CD8-positive, alpha-beta memory T cell (primary cell): ENCODE measurements around the gene PIEZO1. TPM values are rescaled to one million over a fixed set of nuclear protein-coding genes. Genes with fewer than 3 reads are reported as not detected.

Experiments used
- CTCF ChIA-PET: fragments of 350-600 bp; sonication (Branson Sonifier 250); formaldehyde crosslinking; loops from one replicate; lab custom pipeline; 2021; ENCODE audit warnings: antibody characterized with exemption; lab: Charles Lee
- POLR2A ChIA-PET: fragments of 350-600 bp; sonication (Branson Sonifier 250); formaldehyde crosslinking; loops from one replicate; lab custom pipeline; 2021; ENCODE audit warnings: antibody characterized with exemption; lab: Charles Lee
- DNase-seq, 5 donors: peaks; one replicate each; pipeline versions ENCODE4 v3.0.0 to v3.0.0-alpha.2; 2020 to 2022; ENCODE audit warnings: mixed read lengths in 1 of 5
- H3K27ac ChIP-seq: one replicate; pipeline ENCODE4 v1.7.0; 2013; ENCODE audit warnings: low read depth, mild to moderate bottlenecking, low read length, moderate library complexity
- H3K27me3 ChIP-seq: 2 replicates; pipeline ENCODE4 v1.7.0; 2013; ENCODE audit warnings: low read length, mild to moderate bottlenecking; ENCODE audit not compliant: insufficient read depth, poor library complexity, severe bottlenecking
- H3K36me3 ChIP-seq: 2 replicates; pipeline ENCODE4 v1.7.0; 2013; ENCODE audit warnings: mild to moderate bottlenecking, low read length, moderate library complexity; ENCODE audit not compliant: insufficient read depth
- H3K4me1 ChIP-seq: 2 replicates; pipeline ENCODE4 v1.7.0; 2013; ENCODE audit warnings: mild to moderate bottlenecking, low read length, moderate library complexity; ENCODE audit not compliant: insufficient read depth
- H3K4me3 ChIP-seq: 2 replicates; pipeline ENCODE4 v1.7.0; 2013; ENCODE audit warnings: mild to moderate bottlenecking, low read length
- H3K9me3 ChIP-seq: 2 replicates; pipeline ENCODE4 v1.7.0; 2013; ENCODE audit warnings: mild to moderate bottlenecking, low read length
- H3K27ac Mint-ChIP-seq, 8 donors: one replicate each; pipeline ENCODE4 v1.8.0; 2020 to 2021; ENCODE audit warnings: mixed read lengths in 8 of 8, mild to moderate bottlenecking in 6 of 8, inconsistent platforms in 3 of 8, moderate library complexity in 3 of 8
- H3K27me3 Mint-ChIP-seq, 2 donors: one replicate each; pipeline ENCODE4 v1.8.0; 2020 to 2021; ENCODE audit warnings: mixed read lengths in 2 of 2, mild to moderate bottlenecking in 1 of 2, moderate library complexity in 1 of 2
- H3K36me3 Mint-ChIP-seq, 3 donors: one replicate each; pipeline ENCODE4 v1.8.0; 2020 to 2021; ENCODE audit warnings: mixed read lengths in 3 of 3, inconsistent platforms in 1 of 3, mild to moderate bottlenecking in 1 of 3
- H3K4me1 Mint-ChIP-seq, 3 donors: one replicate each; pipeline ENCODE4 v1.8.0; 2020 to 2021; ENCODE audit warnings: mixed read lengths in 3 of 3, inconsistent platforms in 1 of 3, mild to moderate bottlenecking in 1 of 3
- H3K4me3 Mint-ChIP-seq, 7 donors: one replicate each; pipeline ENCODE4 v1.8.0; 2020 to 2021; ENCODE audit warnings: mixed read lengths in 7 of 7, mild to moderate bottlenecking in 6 of 7, moderate library complexity in 4 of 7, inconsistent platforms in 2 of 7
- H3K9me3 Mint-ChIP-seq, 5 donors: one replicate each; pipeline ENCODE4 v1.8.0; 2020 to 2022; ENCODE audit warnings: mixed read lengths in 5 of 5, mild to moderate bottlenecking in 3 of 5, moderate library complexity in 2 of 5, inconsistent platforms in 1 of 5
- polyA plus RNA-seq: library from polyadenylated mRNA; unstranded; fragments of 300-500 nt; fragmentation: Illumina TruSeq; gene quantifications from one replicate; pipeline ENCODE4 v1.2.3, GENCODE V29; 2021
- total RNA-seq, 2 experiments: library from RNA; stranded (reverse); gene quantifications; one replicate each; pipeline ENCODE4 v1.2.3, GENCODE V29; 2021

Gene PIEZO1
- total and polyA plus RNA-seq, 3 experiments from 2014 or later = 58.4 to 230 (median 215) TPM

DNA sequence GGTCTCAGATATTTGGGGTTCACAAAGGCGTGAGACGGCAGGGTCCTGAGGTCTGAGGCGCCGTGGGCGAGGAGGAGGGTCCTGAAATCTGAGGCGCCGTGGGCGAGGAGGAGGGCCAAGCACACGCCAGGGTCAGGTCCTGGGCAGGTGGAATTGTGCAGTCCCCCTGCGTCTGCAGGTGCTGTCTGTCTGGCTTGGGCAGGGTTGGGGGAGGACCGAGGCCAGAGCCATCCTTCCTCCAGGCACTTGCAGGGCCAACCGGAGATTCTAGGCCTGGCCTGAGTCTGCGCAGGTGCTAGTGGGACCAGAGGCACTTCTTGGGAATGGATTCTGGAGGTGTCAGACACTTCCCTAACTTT, 29.1 kb upstream of the PIEZO1 start:
- H3K27me3 ChIP-seq = no peaks in the 10 kb centered on the region
- DNase-seq = no peak
- CTCF ChIA-PET = interaction anchor here (2.5 to 3.3 kb wide), 2 partner anchors 32 to 43 kb away, joined by 10 to 18 read pairs; partner anchors contain the start of genes GALNS and TRAPPC2L
- H3K4me3 ChIP-seq = no peak overlapping the region
- peak overlapping the region in 4 of 7 donors; percentile 58 to 83 (median 60) for H3K4me3 Mint-ChIP-seq
- no peaks in the 10 kb centered on the region for H3K9me3 ChIP-seq
- no peak overlapping the region for H3K27ac ChIP-seq
- POLR2A ChIA-PET = interaction anchor here (1.4 kb wide), 1 partner anchor 33 kb away, joined by 3 read pairs; no protein-coding TSS in a partner anchor
- H3K36me3 ChIP-seq = peaks cover 6% of the 10 kb centered on the region
- H3K27ac Mint-ChIP-seq = peak overlapping the region in 1 of 8 donors; percentile 21
- H3K9me3 Mint-ChIP-seq = no peaks in the 10 kb centered on the region
- H3K36me3 Mint-ChIP-seq = peaks cover 0 to 15% (median 0%) of the 10 kb centered on the region in 3 donors
- H3K4me1 ChIP-seq = peaks cover 14% of the 10 kb centered on the region
- peaks cover 0 to 4% of the 10 kb centered on the region in 2 donors for H3K27me3 Mint-ChIP-seq
- peaks cover 8 to 32% (median 17%) of the 10 kb centered on the region in 3 donors for H3K4me1 Mint-ChIP-seq

DNA sequence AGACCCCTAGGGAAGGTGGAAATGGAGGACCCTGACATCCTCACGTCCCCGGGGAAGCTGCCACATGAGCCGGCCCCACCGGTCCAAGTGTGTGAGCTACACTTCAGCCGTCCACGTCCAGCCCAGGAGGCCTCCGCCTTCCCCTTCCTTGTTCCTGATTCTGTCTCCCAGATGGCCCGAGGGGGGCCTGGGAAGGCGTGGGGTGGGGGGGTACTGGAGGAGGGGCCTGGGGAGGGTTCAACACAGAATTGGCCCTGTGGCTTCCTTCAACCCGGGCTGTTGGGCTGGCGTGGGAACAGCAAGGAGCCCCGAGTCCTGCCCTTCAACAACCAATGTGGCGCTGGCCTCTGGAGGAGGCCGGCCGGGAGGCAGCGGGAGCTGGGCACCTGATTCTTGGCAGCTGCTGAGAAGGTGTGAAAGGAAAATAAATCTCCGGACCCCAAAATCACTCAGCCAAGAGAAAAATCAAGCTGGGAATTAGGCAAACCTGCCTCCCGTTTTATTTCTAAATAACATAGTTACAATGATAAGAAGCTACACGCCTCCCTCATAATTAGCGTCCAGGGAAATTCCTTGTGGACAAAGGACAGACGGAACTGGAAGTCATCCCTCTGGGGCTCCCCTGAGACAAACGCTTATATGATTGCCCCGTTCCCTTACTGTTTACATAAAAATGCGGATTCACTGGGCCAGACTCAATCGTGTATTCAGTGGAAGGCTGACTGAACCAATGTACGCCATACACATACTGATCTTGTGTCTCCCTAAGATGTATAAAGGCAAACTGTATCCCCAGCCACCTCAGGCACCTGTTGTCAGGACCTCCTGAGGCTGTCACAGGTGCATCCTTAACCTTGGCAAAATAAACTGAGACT, 28.5 kb upstream of the PIEZO1 start:
- H3K36me3 Mint-ChIP-seq = peaks cover 0 to 20% (median 0%) of the 10 kb centered on the region in 3 donors
- peaks cover 9% of the 10 kb centered on the region for H3K36me3 ChIP-seq
- POLR2A ChIA-PET = interaction anchor here (0.7 to 1.4 kb wide), 5 partner anchors 23 to 44 kb away, joined by 3 to 6 read pairs (median 4); no protein-coding TSS in a partner anchor
- H3K9me3 Mint-ChIP-seq = no peaks in the 10 kb centered on the region
- peak overlapping the region in 1 of 8 donors; percentile 21 for H3K27ac Mint-ChIP-seq
- H3K27me3 ChIP-seq = no peaks in the 10 kb centered on the region
- H3K4me3 Mint-ChIP-seq = peak overlapping the region in 6 of 7 donors; percentile 44 to 83 (median 60)
- peaks cover 8 to 35% (median 17%) of the 10 kb centered on the region in 3 donors for H3K4me1 Mint-ChIP-seq
- peaks cover 0 to 4% of the 10 kb centered on the region in 2 donors for H3K27me3 Mint-ChIP-seq
- H3K27ac ChIP-seq = no peak overlapping the region
- peaks cover 14% of the 10 kb centered on the region for H3K4me1 ChIP-seq
- CTCF ChIA-PET = interaction anchor here (1.0 to 3.9 kb wide), 4 partner anchors 31 to 302 kb away, joined by 3 to 23 read pairs (median 14); partner anchors contain the start of genes GALNS and TRAPPC2L
- no peak for DNase-seq
- H3K4me3 ChIP-seq = no peak overlapping the region
- H3K9me3 ChIP-seq = no peaks in the 10 kb centered on the region

DNA sequence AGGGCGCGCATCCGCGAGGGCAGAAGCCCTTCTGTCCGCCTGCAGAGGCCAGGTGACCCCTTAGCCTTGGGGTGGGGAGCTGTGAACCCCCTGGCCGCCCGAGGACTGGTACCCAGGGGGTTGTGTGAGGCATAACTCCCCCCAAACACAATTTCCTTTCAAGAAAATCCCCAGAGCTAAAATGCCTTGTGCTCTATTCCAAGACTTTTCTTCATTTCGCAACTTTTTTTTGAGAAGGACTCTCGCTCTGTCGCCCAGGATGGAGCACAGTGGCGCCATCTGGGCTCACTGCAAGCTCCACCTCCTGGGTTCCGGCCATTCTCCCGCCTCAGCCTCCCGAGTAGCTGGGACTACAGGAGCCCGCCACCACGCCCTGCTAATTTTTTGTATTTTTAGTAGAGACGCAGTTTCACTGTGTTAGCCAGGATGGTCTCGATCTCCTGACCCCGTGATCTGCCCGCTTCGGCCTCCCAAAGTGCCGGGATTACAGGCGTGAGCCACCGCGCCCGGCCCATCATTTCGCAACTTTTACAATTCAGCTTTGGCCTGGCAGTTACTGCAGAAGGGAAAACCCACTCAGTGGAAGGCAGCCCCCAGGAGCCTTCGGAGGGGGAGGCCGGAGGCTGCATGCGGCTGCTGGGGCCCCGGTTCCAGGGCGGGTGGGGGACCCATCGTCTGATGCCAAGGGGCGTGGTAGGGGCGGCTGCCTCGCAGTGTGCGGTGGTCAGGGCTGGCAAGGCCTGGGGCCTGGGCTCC, 27.7 kb upstream of the PIEZO1 start:
- CTCF ChIA-PET = interaction anchor here (1.0 to 3.9 kb wide), 9 partner anchors 10 to 403 kb away, joined by 3 to 23 read pairs (median 5); partner anchors contain the start of genes GALNS and TRAPPC2L
- Mint-ChIP-seq H3K36me3 (peaks cover 0 to 23% (median 0%) of the 10 kb centered on the region in 3 donors), H3K9me3 (no peaks in the 10 kb centered on the region), H3K27ac (peak overlapping the region in 7 of 8 donors; percentile 36 to 92 (median 70)), H3K4me3 (peak overlapping the region; percentile 67 to 86 (median 78)), H3K27me3 (peaks cover 0 to 4% of the 10 kb centered on the region in 2 donors), H3K4me1 (peaks cover 8 to 35% (median 17%) of the 10 kb centered on the region in 3 donors)
- Histone ChIP-seq H3K27me3 (no peaks in the 10 kb centered on the region), H3K4me3 (peak overlapping the region; percentile 74), H3K36me3 (peaks cover 9% of the 10 kb centered on the region), H3K9me3 (no peaks in the 10 kb centered on the region), H3K27ac (peak overlapping the region; percentile 78), H3K4me1 (peaks cover 14% of the 10 kb centered on the region)
- POLR2A ChIA-PET = interaction anchor here (0.5 to 1.8 kb wide), 9 partner anchors 10 to 217 kb away, joined by 3 to 8 read pairs (median 5); partner anchors contain the start of genes CDT1, GALNS and TRAPPC2L
- DNase-seq = no peak

DNA sequence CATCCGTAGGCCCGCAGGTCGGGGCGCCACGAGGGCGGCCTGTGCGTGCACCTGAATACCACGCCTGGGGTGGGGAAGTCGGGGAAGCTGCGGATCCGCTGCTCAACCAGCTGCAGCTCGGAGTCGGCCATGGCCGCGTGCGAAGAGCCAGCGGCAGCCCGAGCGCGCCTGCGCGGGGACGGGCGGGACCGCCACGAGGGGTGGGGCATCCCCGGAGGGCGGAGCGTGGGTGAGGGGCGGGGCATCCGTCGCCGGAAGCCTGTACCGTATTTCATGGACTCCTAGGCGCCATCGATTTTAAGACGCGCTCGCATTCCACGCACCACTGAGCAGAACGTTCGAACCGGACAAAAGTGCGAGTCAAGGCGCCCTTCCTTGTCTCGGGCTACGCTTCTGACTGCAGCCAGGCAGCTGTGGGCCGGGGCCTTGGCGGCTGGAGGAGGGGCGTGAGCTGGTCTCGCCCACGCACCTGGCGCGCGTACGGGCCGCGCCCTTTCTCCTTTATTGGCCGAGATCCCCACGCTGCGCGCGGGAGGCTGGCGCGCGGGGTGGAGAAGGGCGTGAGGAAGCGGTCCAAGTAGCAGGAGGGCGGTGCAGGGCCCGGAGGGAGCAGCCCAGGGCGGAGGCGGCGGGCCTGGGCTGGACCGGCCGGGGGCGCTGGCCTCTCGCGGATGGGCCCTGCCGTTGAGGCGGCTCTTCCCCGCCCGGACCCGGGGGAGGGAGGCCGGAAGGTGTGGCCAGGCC, 26.9 kb upstream of the PIEZO1 start, which contains the start of gene APRT:
APRT (minus strand) TSS at position 160 of the 744 bp plus-strand sequence; CDS start at position 131, 29 bp downstream.
- Mint-ChIP-seq H3K4me3 (peak within 1 kb of the TSS; percentile 84 to 99 (median 96)), H3K4me1 (peaks cover 8 to 35% (median 17%) of the 10 kb centered on the region in 3 donors), H3K36me3 (peaks cover 0 to 23% (median 0%) of the 10 kb centered on the region in 3 donors), H3K9me3 (no peaks in the 10 kb centered on the region), H3K27me3 (peaks cover 0 to 4% of the 10 kb centered on the region in 2 donors), H3K27ac (peak within 1 kb of the TSS; percentile 72 to 98 (median 95))
- H3K27ac ChIP-seq = peak within 1 kb of the TSS; percentile 78
- peaks cover 9% of the 10 kb centered on the region for H3K36me3 ChIP-seq
- peaks cover 14% of the 10 kb centered on the region for H3K4me1 ChIP-seq
- H3K27me3 ChIP-seq = no peaks in the 10 kb centered on the region
- POLR2A ChIA-PET = interaction anchor here (0.6 to 3.3 kb wide), 9 partner anchors 9 to 429 kb away, joined by 3 to 19 read pairs (median 5); partner anchors contain the start of genes CDT1, GALNS and TRAPPC2L
- peak within 1 kb of the TSS; percentile 74 for H3K4me3 ChIP-seq
- no peaks in the 10 kb centered on the region for H3K9me3 ChIP-seq
- DNase-seq = peak; percentile 94 to 98 (median 96)
- CTCF ChIA-PET = interaction anchor here (0.6 to 3.9 kb wide), 13 partner anchors 9 to 404 kb away, joined by 3 to 23 read pairs (median 4); partner anchors contain the start of genes GALNS and TRAPPC2L

DNA sequence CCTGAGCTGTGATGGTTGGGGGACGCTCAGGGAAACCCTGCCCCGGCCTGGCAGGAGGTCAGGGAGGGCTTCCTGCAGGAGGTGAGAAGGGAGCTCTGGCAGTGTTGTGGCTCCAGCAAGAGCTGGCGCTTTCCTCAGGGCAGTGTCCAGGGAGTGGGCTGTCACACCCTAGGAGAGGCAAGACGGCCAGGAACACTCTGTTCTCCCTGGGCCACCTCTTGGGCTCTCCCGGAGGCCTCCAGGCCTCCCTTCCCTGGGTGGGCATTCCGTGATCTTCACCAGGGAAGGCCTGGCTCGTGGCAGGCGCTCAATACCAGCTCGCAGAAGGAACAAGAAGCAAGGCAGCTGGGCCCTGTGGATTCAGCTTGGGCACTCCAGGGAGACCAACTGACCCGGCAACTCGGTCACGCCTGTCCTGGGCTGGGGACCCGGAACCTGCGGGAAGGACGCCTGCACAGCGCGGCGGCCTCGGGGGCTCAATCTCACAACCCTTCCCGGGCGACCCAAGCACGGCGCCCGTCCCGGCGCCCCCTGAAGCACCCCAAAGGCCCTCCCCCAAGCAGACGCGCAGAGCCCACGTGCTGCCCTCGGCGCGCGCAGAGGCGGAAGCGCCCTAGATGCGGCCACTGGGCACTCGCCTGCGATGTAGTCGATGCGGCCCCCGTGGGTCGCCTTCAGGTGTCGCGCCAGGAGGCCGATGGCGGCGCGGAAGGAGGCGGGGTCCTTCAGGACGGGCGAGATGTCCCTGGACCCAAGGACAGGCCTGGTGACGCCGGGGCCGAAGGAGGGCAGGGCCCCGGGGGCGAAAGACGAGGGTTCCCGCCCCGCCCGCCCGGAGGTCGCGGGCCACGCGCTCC, 26.1 kb upstream of the PIEZO1 start:
- peaks cover 8 to 35% (median 17%) of the 10 kb centered on the region in 3 donors for H3K4me1 Mint-ChIP-seq
- ChIA-PET CTCF (interaction anchor here (0.6 to 3.9 kb wide), 17 partner anchors 8 to 889 kb away, joined by 3 to 23 read pairs (median 4); partner anchors contain the start of genes GALNS, TRAPPC2L and ZNF778), POLR2A (interaction anchor here (0.6 to 3.3 kb wide), 10 partner anchors 8 to 430 kb away, joined by 3 to 19 read pairs (median 5); partner anchors contain the start of genes CDT1, GALNS and TRAPPC2L)
- H3K36me3 Mint-ChIP-seq = peaks cover 0 to 23% (median 0%) of the 10 kb centered on the region in 3 donors
- H3K27me3 ChIP-seq = no peaks in the 10 kb centered on the region
- peak overlapping the region; percentile 82 to 99 (median 85) for H3K4me3 Mint-ChIP-seq
- peak overlapping the region; percentile 78 for H3K27ac ChIP-seq
- H3K27me3 Mint-ChIP-seq = peaks cover 0 to 4% of the 10 kb centered on the region in 2 donors
- peak overlapping the region; percentile 72 to 94 (median 88) for H3K27ac Mint-ChIP-seq
- no peaks in the 10 kb centered on the region for H3K9me3 Mint-ChIP-seq
- peaks cover 14% of the 10 kb centered on the region for H3K4me1 ChIP-seq
- H3K9me3 ChIP-seq = no peaks in the 10 kb centered on the region
- peak; percentile 58 to 80 (median 67) for DNase-seq
- peak overlapping the region; percentile 74 for H3K4me3 ChIP-seq
- peaks cover 9% of the 10 kb centered on the region for H3K36me3 ChIP-seq
